IMR-90 (cell line): ENCODE data around the gene TBC1D4. TPM values are rescaled to one million over a fixed set of nuclear protein-coding genes. Genes with fewer than 3 reads are reported as not detected.

Experiments used
- ATAC-seq: fragments of 200-7000 bp; cut with Tn5 transposase; 2 replicates; pipeline ENCODE4 v1.9.1; 2020; ENCODE audit warnings: low read depth, mild to moderate bottlenecking, moderate library complexity
- BruUV-seq: library from RNA; stranded (reverse); fragments of 400-500 nt; replicated peaks from 2 replicates; lab custom pipeline; 2021; lab: Mats Ljungman, UMichigan
- CTCF ChIA-PET: fragments of 300-600 bp; formaldehyde crosslinking; extraction: SDS; loops from one replicate; lab custom pipeline; 2021; ENCODE audit warnings: antibody characterized with exemption; lab: Yijun Ruan, JAX
- POLR2A ChIA-PET: fragments of 300-600 bp; sonication (Branson Sonifier 250); formaldehyde crosslinking; loops from one replicate; lab custom pipeline; 2022; ENCODE audit warnings: antibody characterized with exemption; ENCODE audit not compliant: unreplicated experiment; lab: Charles Lee
- DNase-seq: peaks from one replicate; pipeline ENCODE4 v3.0.0; 2013
- H2AFZ ChIP-seq: replicated peaks from 2 replicates; pipeline ENCODE3; 2013; ENCODE audit warnings: low read length, mild to moderate bottlenecking; ENCODE audit not compliant: poor library complexity
- H2AK5ac ChIP-seq: 2 replicates; pipeline ENCODE4 v1.6.1; 2013; ENCODE audit warnings: low read depth, low read length, inconsistent platforms
- H2AK9ac ChIP-seq: replicated peaks from 2 replicates; pipeline ENCODE3; 2013; ENCODE audit warnings: mild to moderate bottlenecking, low read depth, low read length, moderate library complexity; ENCODE audit not compliant: poor library complexity
- H2BK120ac ChIP-seq: 2 replicates; pipeline ENCODE4 v1.6.1; 2013; ENCODE audit warnings: low read depth, low read length, inconsistent platforms
- H2BK15ac ChIP-seq: 3 replicates; pipeline ENCODE4 v1.6.1; 2013; ENCODE audit warnings: low read depth, low read length, inconsistent platforms
- H2BK20ac ChIP-seq: 2 replicates; pipeline ENCODE4 v1.6.1; 2013; ENCODE audit warnings: low read depth, mild to moderate bottlenecking, inconsistent platforms, low read length, moderate library complexity
- H2BK5ac ChIP-seq: 2 replicates; pipeline ENCODE4 v1.6.1; 2013; ENCODE audit warnings: mild to moderate bottlenecking, low read depth, low read length, inconsistent platforms; ENCODE audit not compliant: poor library complexity, severe bottlenecking
- H3K14ac ChIP-seq: replicated peaks from 2 replicates; pipeline ENCODE4 v1.6.1; 2013; ENCODE audit warnings: low read depth, low read length, inconsistent platforms
- H3K18ac ChIP-seq: 2 replicates; pipeline ENCODE4 v1.6.1; 2013; ENCODE audit warnings: low read depth, low read length, control low read depth
- H3K23ac ChIP-seq: 2 replicates; pipeline ENCODE4 v1.6.1; 2013; ENCODE audit warnings: low read depth, low read length, inconsistent platforms
- H3K27ac ChIP-seq: 2 replicates; pipeline ENCODE4 v1.5.1; 2013; ENCODE audit warnings: mild to moderate bottlenecking, control low read depth, low read length; ENCODE audit not compliant: insufficient read depth
- H3K27me3 ChIP-seq: 2 replicates; pipeline ENCODE4 v1.6.1; 2013; ENCODE audit warnings: low read length; ENCODE audit not compliant: control insufficient read depth, insufficient read depth
- H3K36me3 ChIP-seq: 2 replicates; pipeline ENCODE4 v1.6.1; 2013; ENCODE audit warnings: low read length, mixed read lengths; ENCODE audit not compliant: control insufficient read depth, insufficient read depth
- H3K4ac ChIP-seq: 2 replicates; pipeline ENCODE4 v1.6.1; 2013; ENCODE audit warnings: low read depth, low read length, inconsistent platforms
- H3K4me1 ChIP-seq: 2 replicates; pipeline ENCODE4 v1.6.1; 2013; ENCODE audit warnings: low read length, mixed read lengths; ENCODE audit not compliant: control insufficient read depth, insufficient read depth
- H3K4me2 ChIP-seq: 2 replicates; pipeline ENCODE4 v1.6.1; 2013; ENCODE audit warnings: low read depth, mild to moderate bottlenecking, control low read depth, low read length, moderate library complexity
- H3K4me3 ChIP-seq: 2 replicates; pipeline ENCODE4 v1.5.1; 2013; ENCODE audit warnings: low read depth, mild to moderate bottlenecking, control low read depth, low read length, moderate library complexity; ENCODE audit not compliant: insufficient read depth
- H3K56ac ChIP-seq: 2 replicates; pipeline ENCODE4 v1.6.1; 2013; ENCODE audit warnings: low read length, inconsistent platforms; ENCODE audit not compliant: insufficient read depth; ENCODE audit errors: extremely low read depth
- H3K79me1 ChIP-seq, 2 experiments: 2 replicates each; pipeline ENCODE4 v1.6.1; 2013; ENCODE audit warnings: low read length in 2 of 2, inconsistent platforms in 1 of 2, low read depth in 1 of 2
- H3K9ac ChIP-seq: 2 replicates; pipeline ENCODE4 v1.6.1; 2013; ENCODE audit warnings: low read depth, low read length, control low read depth
- H3K9me1 ChIP-seq: 2 replicates; pipeline ENCODE4 v1.6.1; 2013; ENCODE audit warnings: low read length, inconsistent platforms; ENCODE audit not compliant: insufficient read depth
- H3K9me3 ChIP-seq: 2 replicates; pipeline ENCODE4 v1.6.1; 2013; ENCODE audit warnings: low read length; ENCODE audit not compliant: control insufficient read depth, insufficient read depth
- H4K20me1 ChIP-seq: 2 replicates; pipeline ENCODE4 v1.6.1; 2013; ENCODE audit warnings: low read length, inconsistent platforms; ENCODE audit not compliant: insufficient read depth
- H4K5ac ChIP-seq: 2 replicates; pipeline ENCODE4 v1.6.1; 2013; ENCODE audit warnings: mild to moderate bottlenecking, low read depth, low read length, control low read depth
- H4K8ac ChIP-seq, 2 experiments: 2 replicates each; pipeline ENCODE4 v1.6.1; 2013; ENCODE audit warnings: low read depth in 2 of 2, low read length in 2 of 2, control low read depth in 1 of 2, inconsistent platforms in 1 of 2
- H4K91ac ChIP-seq: 2 replicates; pipeline ENCODE4 v1.6.1; 2013; ENCODE audit warnings: low read depth, low read length, inconsistent platforms; ENCODE audit not compliant: insufficient read depth
- BHLHE40 ChIP-seq: fragments of 150-350 bp; IDR thresholded peaks from 2 replicates; pipeline ENCODE4 v1.6.1; 2016; ENCODE audit warnings: mild to moderate bottlenecking, low read depth, low read length
- CEBPB ChIP-seq: IDR thresholded peaks from 2 replicates; pipeline ENCODE4 v1.6.1; 2012; ENCODE audit warnings: low read depth, low read length, improper control_type of control experiment
- FOS ChIP-seq: fragments of 150-350 bp; IDR thresholded peaks from 2 replicates; pipeline ENCODE4 v1.6.1; 2016; ENCODE audit warnings: low read depth, low read length
- MAFK ChIP-seq: IDR thresholded peaks from 2 replicates; pipeline ENCODE4 v1.6.1; 2012; ENCODE audit warnings: low read depth, low read length, improper control_type of control experiment
- MAZ ChIP-seq: IDR thresholded peaks from 2 replicates; pipeline ENCODE4 v1.6.1; 2012; ENCODE audit warnings: low read depth, mild to moderate bottlenecking, low read length, improper control_type of control experiment, moderate library complexity, borderline replicate concordance
- MXI1 ChIP-seq: IDR thresholded peaks from 2 replicates; pipeline ENCODE4 v1.6.1; 2012; ENCODE audit warnings: low read depth, mild to moderate bottlenecking, low read length, moderate library complexity, borderline replicate concordance
- NFE2L2 ChIP-seq: fragments of 150-350 bp; IDR thresholded peaks from 2 replicates; pipeline ENCODE4 v1.6.1; 2016; ENCODE audit warnings: low read depth, mild to moderate bottlenecking, low read length
- RAD21 ChIP-seq: IDR thresholded peaks from 2 replicates; pipeline ENCODE4 v1.6.1; 2012; ENCODE audit warnings: low read length, improper control_type of control experiment
- RCOR1 ChIP-seq: IDR thresholded peaks from 2 replicates; pipeline ENCODE4 v1.6.1; 2012; ENCODE audit warnings: mild to moderate bottlenecking, low read length, improper control_type of control experiment; ENCODE audit not compliant: insufficient replicate concordance
- SMC3 ChIP-seq: fragments of 150-350 bp; IDR thresholded peaks from 2 replicates; pipeline ENCODE4 v1.6.1; 2016; ENCODE audit warnings: low read depth, mild to moderate bottlenecking, antibody characterized with exemption, low read length, moderate library complexity
- WGBS, 2 experiments: methylation state at CpG; one replicate each; pipeline versions ENCODE4 v1.1.5 to v1.1.7; 2013; ENCODE audit warnings: missing lambda C conversion rate in 2 of 2; ENCODE audit not compliant: insufficient read length in 1 of 2; ENCODE audit errors: extremely low coverage in 2 of 2; 5-methylcytosine and 5-hydroxymethylcytosine counted together
- dilution Hi-C: fragments of 300-500 bp; cut with HindIII; formaldehyde crosslinking; loops from one replicate; pipeline ENCODE4 v1.14.3; 2018; ENCODE audit warnings: low sequenced_read_pairs; ENCODE audit not compliant: unreplicated experiment
- in situ Hi-C: fragments of 300-500 bp; cut with MboI; formaldehyde crosslinking; loops from 3 replicates; pipeline ENCODE4 v1.14.3; 2019; ENCODE audit warnings: low sequenced_read_pairs, inconsistent platforms, mixed read lengths
- intact Hi-C: fragments of 100-400 bp; cut with micrococcal nuclease; formaldehyde crosslinking; loops from 2 replicates; pipeline ENCODE4 v1.10.0; 2022
- polyA plus RNA-seq, 3 experiments: library from polyadenylated mRNA; depleted of rRNA; stranded (reverse); fragments of >200 nt; gene quantifications; 2 replicates each; pipeline ENCODE4 v1.2.3, GENCODE V29; 2012; ENCODE audit warnings: low replicate concordance in 1 of 3
- total RNA-seq: library from RNA; depleted of rRNA; stranded (reverse); fragments of >200 nt; gene quantifications from 2 replicates; pipeline ENCODE4 v1.2.3, GENCODE V29; 2012
- TF ChIP-seq, protein P1 (sequence below): fragments of 150-350 bp; IDR thresholded peaks from 2 replicates; pipeline ENCODE4 v1.6.1; 2016; ENCODE audit warnings: low read depth, mild to moderate bottlenecking, low read length, moderate library complexity, borderline replicate concordance

TBC1D4 gene
- total and polyA plus RNA-seq, 2 of the 4 experiments (the other 2 are of a cell fraction) = 7.5 to 22.8 TPM

DNA sequence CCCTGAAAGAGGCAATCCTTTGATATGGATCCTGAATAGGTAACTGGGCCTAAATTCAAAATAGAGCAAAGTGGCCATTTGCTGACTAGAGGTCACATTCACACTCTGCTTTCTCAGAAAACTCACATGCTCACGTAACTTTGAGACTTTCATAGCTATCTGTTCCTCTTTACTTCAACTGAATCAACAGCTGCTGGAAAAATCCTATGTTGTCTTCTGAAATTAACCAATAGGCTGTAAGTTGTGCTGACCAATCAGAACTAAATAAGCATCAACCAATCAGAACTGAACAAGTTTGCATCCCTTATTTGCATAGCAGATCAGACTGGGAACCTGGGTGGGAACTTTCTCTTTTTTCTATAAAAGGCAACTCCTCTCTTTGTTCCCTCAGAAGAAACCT, 24.0 kb upstream of the TBC1D4 start:
- no CpG with 5 or more reads among the region's 1 CpG for WGBS, 2 experiments
- no peak overlapping the region for H2AK5ac ChIP-seq
- H3K4me3 ChIP-seq = no peak overlapping the region
- ChIA-PET POLR2A (no interaction called here), CTCF (no interaction called here)
- no peak overlapping the region for H3K4me2 ChIP-seq
- no peak overlapping the region for H3K56ac ChIP-seq
- no peak overlapping the region for H3K18ac ChIP-seq
- no peaks in the 10 kb centered on the region for H3K9me3 ChIP-seq
- H3K79me1 ChIP-seq = no peaks in the 10 kb centered on the region
- H4K5ac ChIP-seq = no peak overlapping the region
- no peak overlapping the region for H3K14ac ChIP-seq
- H4K91ac ChIP-seq = no peak overlapping the region
- H4K8ac ChIP-seq = no peak overlapping the region
- BruUV-seq = no TSS peak
- dilution Hi-C loops = no loop called here
- intact Hi-C loops = no loop called here
- ATAC-seq (no peak), DNase-seq (no peak)
- H3K4ac ChIP-seq = no peak overlapping the region
- H2AK9ac ChIP-seq = no peak overlapping the region
- no peak overlapping the region for H2BK5ac ChIP-seq
- no peaks in the 10 kb centered on the region for H3K27me3 ChIP-seq
- no peak for TF ChIP-seq RCOR1
- no peak for TF ChIP-seq MAZ
- TF ChIP-seq BHLHE40 = no peak
- no peak for TF ChIP-seq NFE2L2
- TF ChIP-seq, protein P1, sequence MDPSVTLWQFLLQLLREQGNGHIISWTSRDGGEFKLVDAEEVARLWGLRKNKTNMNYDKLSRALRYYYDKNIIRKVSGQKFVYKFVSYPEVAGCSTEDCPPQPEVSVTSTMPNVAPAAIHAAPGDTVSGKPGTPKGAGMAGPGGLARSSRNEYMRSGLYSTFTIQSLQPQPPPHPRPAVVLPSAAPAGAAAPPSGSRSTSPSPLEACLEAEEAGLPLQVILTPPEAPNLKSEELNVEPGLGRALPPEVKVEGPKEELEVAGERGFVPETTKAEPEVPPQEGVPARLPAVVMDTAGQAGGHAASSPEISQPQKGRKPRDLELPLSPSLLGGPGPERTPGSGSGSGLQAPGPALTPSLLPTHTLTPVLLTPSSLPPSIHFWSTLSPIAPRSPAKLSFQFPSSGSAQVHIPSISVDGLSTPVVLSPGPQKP = no peak
- TF ChIP-seq SMC3 = no peak
- TF ChIP-seq MXI1 = no peak
- no peak for TF ChIP-seq MAFK
- no peak for TF ChIP-seq CEBPB
- TF ChIP-seq FOS = no peak
- TF ChIP-seq RAD21 = no peak
- H2BK20ac ChIP-seq = no peak overlapping the region
- in situ Hi-C loops = no loop called here
- H3K9ac ChIP-seq = no peak overlapping the region
- H3K27ac ChIP-seq = no peak overlapping the region
- no peaks in the 10 kb centered on the region for H3K4me1 ChIP-seq
- H2BK120ac ChIP-seq = no peak overlapping the region
- H3K36me3 ChIP-seq = no peaks in the 10 kb centered on the region
- H4K20me1 ChIP-seq = no peaks in the 10 kb centered on the region
- H3K9me1 ChIP-seq = no peaks in the 10 kb centered on the region
- no peak overlapping the region for H3K23ac ChIP-seq
- no peak overlapping the region for H2BK15ac ChIP-seq
- H2AFZ ChIP-seq = no peak overlapping the region
